T-helper 2 cell treated with Interferon-gamma antibody and Interleukin-4, amounts not matched to agents 5 μg/mL and 100 μg/mL, for 36 hours (primary cell): Measurements from ENCODE around the gene TP53.
"Not testable (repeated sequence)": the region's sequence is repeated elsewhere in the genome, so short reads cannot be mapped to it uniquely, and the experiment has no call there.

Experiments
- DNase-seq: peaks from one replicate; pipeline ENCODE4 v3.0.0; 2021; ENCODE audit warnings: low spot score
- H3K27ac Mint-ChIP-seq: one replicate; pipeline ENCODE4 v1.8.0; 2021; ENCODE audit warnings: mild to moderate bottlenecking, mixed read lengths
- H3K27me3 Mint-ChIP-seq: one replicate; pipeline ENCODE4 v1.8.0; 2021; ENCODE audit warnings: low read depth, mixed read lengths
- H3K36me3 Mint-ChIP-seq: one replicate; pipeline ENCODE4 v1.8.0; 2021; ENCODE audit warnings: low read depth, mixed read lengths
- H3K4me1 Mint-ChIP-seq: one replicate; pipeline ENCODE4 v1.8.0; 2021; ENCODE audit warnings: low read depth, mixed read lengths
- H3K4me3 Mint-ChIP-seq: one replicate; pipeline ENCODE4 v1.8.0; 2022; ENCODE audit warnings: mild to moderate bottlenecking, moderate library complexity, mixed read lengths
- H3K9me3 Mint-ChIP-seq: one replicate; pipeline ENCODE4 v1.8.0; 2021; ENCODE audit warnings: mixed read lengths

TP53 gene

DNA sequence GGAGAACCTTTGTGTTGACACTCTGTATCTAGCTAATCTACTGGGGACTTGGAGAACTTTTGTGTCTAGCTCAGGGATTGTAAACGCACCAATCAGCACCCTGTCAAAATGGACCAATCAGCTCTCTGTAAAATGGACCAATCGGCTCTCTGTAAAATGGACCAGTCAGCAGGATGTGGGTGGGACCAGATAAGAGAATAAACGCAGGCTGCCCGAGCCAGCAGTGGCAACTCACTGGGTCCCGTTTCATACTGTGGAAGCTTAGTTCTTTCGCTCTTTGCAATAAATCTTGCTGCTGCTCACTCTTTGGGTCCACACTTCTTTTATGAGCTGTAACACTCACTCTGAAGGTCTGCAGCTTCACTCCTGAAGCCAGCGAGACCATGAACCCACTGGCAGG, 45.7 kb downstream of the TP53 start:
- peak; percentile 14 for DNase-seq
- H3K9me3 Mint-ChIP-seq, H3K36me3 Mint-ChIP-seq, H3K27me3 Mint-ChIP-seq, H3K4me1 Mint-ChIP-seq: not testable (repeated sequence)
- peak overlapping the region; percentile 49 for H3K27ac Mint-ChIP-seq
- peak overlapping the region; percentile 73 for H3K4me3 Mint-ChIP-seq

DNA sequence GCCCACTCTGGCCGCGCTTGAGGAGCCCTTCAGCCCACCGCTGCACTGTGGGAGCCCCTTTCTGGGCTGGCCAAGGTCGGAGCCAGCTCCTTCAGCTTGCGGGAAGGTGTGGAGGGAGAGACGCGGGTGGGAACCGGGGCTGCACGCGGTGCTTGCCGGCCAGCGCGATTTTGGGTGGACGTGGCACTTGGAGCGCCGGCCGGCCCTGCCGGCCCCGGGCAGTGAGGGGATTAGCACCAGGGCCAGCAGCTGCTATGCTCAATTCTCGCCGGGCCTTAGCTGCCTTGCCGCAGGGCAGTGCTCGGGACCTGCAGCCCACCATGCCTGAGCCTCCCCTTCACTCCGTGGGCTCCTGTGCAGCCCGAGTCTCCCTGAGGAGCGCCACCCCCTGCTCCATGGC, 46.5 kb downstream of the TP53 start:
- H3K4me1 Mint-ChIP-seq: peaks cover 8% of the 10 kb centered on the region
- no peak overlapping the region for H3K4me3 Mint-ChIP-seq

DNA sequence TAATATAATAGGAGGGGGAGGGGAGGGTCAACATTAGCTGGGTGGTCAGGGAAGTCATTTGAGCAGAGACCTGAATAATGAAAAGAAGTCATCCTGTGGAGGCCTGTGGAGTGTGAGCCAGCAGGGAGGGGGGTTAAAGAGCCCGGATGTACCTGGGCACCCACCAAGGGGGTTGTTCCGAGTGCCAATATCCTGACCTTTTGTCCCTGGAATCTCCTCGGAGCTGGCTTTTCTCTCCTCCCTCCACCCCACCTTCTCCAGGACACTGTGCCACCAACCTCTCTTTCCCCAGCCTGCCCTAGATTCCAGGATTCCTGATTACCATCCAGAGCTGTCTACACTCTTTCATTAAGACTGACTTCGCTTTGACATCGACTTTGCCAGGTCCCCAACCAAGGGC, 51.1 kb downstream of the TP53 start:
- DNase-seq: no peak
- Mint-ChIP-seq H3K27me3 (peaks cover 15% of the 10 kb centered on the region), H3K4me1 (peaks cover 2% of the 10 kb centered on the region), H3K4me3 (no peak overlapping the region), H3K27ac (no peak overlapping the region), H3K36me3 (no peaks in the 10 kb centered on the region), H3K9me3 (no peaks in the 10 kb centered on the region)

More for the DNA sequence above, 46.5 kb downstream of the TP53 start:
- no peak overlapping the region for H3K27ac Mint-ChIP-seq
- H3K9me3 Mint-ChIP-seq: no peaks in the 10 kb centered on the region
- no peak for DNase-seq
- H3K27me3 Mint-ChIP-seq: peaks cover 9% of the 10 kb centered on the region
- H3K36me3 Mint-ChIP-seq: no peaks in the 10 kb centered on the region

DNA sequence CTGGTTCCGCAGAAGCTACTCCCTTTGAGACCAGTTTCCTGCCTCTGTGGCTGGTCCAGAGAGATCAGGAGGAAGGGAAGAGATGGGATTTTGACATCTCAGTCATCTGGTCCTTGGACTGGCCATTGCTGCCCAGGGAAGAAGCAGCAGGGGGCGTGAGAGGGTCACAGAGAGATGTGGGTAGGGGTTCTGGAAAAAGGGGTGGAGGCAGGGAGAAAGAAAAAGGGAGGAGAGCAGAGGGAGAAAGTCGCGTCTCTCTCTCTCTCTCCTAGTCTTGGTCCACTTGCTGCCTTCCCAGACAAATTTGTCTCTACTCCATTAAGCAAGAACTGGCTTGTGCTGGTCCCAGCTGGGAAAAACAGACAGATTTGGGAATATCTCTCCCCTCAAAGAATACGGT, 52.9 kb downstream of the TP53 start:
- H3K4me3 Mint-ChIP-seq: no peak overlapping the region
- DNase-seq: no peak

DNA sequence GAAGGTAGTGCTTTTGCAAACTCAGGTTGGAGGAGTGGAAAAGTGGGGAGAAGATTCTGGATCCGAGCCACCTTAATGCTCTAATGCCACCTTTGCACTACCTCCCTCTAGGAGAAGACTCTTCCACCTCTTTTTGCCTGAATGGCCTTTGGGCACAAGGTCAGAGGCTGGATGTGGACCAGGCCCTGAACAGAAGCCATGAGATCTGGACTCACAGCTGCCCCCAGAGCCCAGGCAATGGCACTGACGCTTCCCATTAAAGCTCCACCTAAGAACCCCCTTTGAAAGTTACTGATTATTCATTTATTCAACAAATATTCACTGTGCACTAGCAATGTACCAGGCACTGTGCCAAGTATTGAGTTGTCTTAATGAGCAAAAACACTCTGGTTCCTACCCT, 54.2 kb downstream of the TP53 start:
- H3K4me1 Mint-ChIP-seq: peaks cover 2% of the 10 kb centered on the region
- H3K27me3 Mint-ChIP-seq: peaks cover 6% of the 10 kb centered on the region
- DNase-seq: no peak
- no peak overlapping the region for H3K27ac Mint-ChIP-seq
- no peaks in the 10 kb centered on the region for H3K36me3 Mint-ChIP-seq
- H3K4me3 Mint-ChIP-seq: no peak overlapping the region
- H3K9me3 Mint-ChIP-seq: no peaks in the 10 kb centered on the region

More for the DNA sequence above, 52.9 kb downstream of the TP53 start:
- Mint-ChIP-seq H3K9me3 (no peaks in the 10 kb centered on the region), H3K36me3 (no peaks in the 10 kb centered on the region), H3K27ac (no peak overlapping the region), H3K4me1 (peaks cover 2% of the 10 kb centered on the region), H3K27me3 (peaks cover 14% of the 10 kb centered on the region)

DNA sequence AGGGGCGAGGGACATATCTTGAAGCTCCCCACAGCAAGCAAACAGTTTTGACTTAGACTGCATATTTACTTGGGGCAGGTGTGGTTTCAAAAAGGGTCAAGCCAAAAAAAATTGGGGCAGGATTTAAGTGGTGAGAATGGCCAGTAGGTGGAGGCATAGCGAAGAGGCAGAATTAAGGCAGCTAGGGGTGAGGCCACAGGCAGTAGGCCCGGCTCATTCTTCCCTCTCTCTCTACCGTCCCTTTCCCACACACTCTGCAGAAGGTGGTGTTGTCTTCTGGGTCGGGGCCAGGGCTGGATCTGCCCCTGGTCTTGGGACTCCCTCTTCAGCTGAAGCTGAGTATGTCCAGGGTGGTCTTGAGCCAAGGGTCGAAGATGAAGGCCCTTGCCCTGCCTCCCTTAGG, 54.8 kb downstream of the TP53 start:
- Mint-ChIP-seq H3K27me3 (peaks cover 6% of the 10 kb centered on the region), H3K9me3 (no peaks in the 10 kb centered on the region), H3K36me3 (no peaks in the 10 kb centered on the region), H3K27ac (no peak overlapping the region), H3K4me3 (no peak overlapping the region), H3K4me1 (peaks cover 2% of the 10 kb centered on the region)
- peak; percentile 20 for DNase-seq

DNA sequence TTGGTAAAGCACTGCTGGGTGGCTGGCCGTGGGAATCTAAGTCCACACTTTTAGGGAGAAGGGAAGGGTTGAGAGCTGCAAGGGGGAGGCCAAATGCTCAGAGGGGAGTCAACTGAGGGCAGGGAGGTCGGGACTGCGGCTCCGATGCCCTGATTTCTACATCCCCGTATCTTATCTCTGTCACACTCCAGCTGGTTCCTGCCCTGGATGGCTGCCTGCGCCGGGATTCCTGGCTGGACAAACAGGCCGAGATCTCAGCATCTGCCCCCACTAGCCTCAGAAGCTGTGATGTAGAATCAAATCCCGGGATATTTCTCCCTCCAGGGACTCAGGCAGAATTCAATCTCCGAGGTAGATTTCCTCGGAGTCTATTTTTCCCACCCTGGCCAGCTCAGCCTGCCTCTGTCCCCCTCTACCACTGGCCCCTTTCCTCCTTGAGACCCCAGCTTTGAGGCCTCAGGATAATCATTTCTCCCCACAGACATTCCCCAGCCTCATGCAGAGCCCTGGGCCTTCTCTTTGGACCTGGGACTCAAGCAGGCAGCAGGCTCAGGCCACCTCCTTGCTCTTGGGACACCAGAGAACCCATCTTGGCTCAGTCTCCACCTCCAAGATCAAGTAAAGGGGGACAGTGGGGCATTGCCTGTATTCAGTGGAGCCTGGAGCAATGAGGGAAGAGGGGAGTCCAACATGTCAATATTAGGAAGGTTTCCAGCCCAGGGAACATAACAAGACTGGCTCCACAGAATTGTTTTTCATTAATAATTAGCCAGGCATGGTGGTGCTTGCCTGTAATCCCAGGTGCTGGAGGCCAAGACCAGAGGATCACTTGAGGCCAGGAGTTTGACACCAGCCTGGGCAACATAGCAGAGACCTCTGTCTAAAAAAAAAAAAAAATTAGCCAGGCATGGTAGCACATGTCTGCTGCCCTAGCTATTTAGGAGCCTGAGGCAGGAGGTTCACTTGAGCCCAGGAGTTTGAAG, 55.6 kb downstream of the TP53 start:
- Mint-ChIP-seq H3K4me1 (peaks cover 7% of the 10 kb centered on the region), H3K27ac (no peak overlapping the region), H3K27me3 (peaks cover 6% of the 10 kb centered on the region), H3K36me3 (no peaks in the 10 kb centered on the region), H3K4me3 (no peak overlapping the region), H3K9me3 (no peaks in the 10 kb centered on the region)
- no peak for DNase-seq

DNA sequence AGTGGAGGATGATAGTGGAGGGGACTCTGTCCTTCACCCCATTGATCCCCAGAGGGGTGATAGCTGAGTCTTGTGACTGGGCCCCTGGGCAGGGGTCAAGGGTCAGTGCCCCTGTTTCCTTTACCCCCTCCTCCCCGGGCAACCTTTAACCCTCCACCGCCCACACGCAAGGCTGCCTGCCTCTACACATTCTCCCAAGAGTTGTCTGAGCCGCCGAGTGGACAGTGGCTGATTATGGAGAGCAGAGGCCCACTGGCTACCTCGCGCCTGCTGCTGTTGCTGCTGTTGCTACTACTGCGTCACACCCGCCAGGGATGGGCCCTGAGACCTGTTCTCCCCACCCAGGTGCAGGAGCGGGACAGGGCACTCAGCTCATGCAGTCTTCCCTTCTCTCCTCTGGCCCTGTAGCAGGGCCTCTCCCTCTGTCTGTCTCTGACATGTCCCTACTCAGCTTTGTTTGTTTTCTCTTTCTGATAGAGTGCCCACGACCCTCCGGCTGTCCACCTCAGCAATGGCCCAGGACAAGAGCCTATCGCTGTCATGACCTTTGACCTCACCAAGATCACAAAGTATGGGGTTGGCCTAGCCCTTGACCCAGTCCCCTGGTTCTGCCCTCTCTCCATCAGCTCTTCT, 57.2 kb downstream of the TP53 start, which contains the start of gene SHBG:
Gene SHBG, plus strand, starts transcription at position 197 of the 633 bp plus-strand sequence. Its CDS starts 38 bp downstream, at position 235.
- peak within 1 kb of the TSS; percentile 5 for H3K27ac Mint-ChIP-seq
- peaks cover 2% of the 10 kb centered on the region for H3K27me3 Mint-ChIP-seq
- no peaks in the 10 kb centered on the region for H3K9me3 Mint-ChIP-seq
- peaks cover 9% of the 10 kb centered on the region for H3K4me1 Mint-ChIP-seq
- H3K4me3 Mint-ChIP-seq: no peak within 1 kb of the TSS
- DNase-seq: no peak
- H3K36me3 Mint-ChIP-seq: peaks cover 2% of the 10 kb centered on the region

DNA sequence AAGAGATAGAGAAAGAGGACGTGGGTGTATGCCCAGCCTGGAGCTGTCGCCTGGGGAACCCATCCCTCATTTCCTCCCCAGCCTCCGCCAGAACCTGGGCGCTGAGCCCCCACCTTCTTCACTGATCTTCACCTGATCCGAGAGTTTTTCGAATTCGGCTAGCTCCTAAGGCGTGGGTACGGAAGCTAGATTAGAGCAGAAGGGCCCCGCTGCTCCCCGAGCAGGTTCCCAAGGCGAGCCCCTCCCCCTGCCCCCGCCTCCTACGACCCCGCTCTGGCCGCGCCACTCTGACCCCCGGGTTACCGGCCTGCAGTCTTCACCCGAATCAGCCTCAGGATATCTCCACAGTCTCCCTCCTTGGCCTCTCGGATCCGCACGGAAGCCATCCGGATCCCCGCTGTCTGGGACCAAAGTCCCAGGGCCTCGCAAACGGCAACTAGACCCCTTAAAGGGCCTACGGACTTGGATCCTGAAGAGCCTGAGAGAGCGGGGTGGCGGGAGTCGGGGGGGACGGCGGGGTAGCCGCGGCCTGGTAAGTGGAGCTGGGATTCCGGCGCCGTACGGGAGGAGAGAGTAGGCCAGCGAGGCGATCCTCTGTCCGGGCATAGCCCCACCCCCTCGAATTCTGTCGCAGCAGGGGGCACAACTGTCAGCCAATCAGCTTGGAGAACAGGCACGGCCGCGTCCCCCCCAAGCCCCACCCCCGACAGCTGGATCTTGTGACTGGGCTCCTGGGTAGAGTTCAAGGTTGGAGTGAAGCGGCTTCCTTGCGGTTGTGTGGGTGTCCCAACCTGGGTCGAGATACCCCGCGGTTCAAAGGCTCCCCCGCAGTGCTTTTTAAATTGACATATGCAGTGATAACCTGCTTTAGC, 59.8 kb downstream of the TP53 start, which contains the start of gene SAT2:
Gene SAT2, minus strand, starts transcription at position 572 of the 872 bp plus-strand sequence. Its CDS starts 186 bp downstream, at position 386.
- Mint-ChIP-seq H3K36me3 (peaks cover 2% of the 10 kb centered on the region), H3K4me3 (peak within 1 kb of the TSS; percentile 92), H3K27ac (peak within 1 kb of the TSS; percentile 77)

DNA sequence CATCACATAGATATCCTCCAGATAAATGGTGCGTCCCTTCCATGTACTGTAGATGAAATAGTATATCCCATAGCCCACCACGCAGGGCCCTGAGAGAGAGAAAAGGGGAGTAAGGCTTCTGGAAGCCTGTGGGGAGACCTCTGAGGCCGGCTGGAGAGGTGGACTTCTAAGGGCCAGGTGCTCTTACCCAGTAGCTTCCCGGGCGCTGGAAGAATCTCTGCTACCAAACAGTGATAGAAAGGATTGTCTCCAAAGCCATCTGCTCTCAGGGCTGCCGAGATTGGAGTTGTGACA, 60.4 kb downstream of the TP53 start:
- DNase-seq: no peak
- H3K4me3 Mint-ChIP-seq: peak overlapping the region; percentile 92
- peaks cover 7% of the 10 kb centered on the region for H3K4me1 Mint-ChIP-seq
- H3K27me3 Mint-ChIP-seq: no peaks in the 10 kb centered on the region
- H3K9me3 Mint-ChIP-seq: no peaks in the 10 kb centered on the region
- peak overlapping the region; percentile 41 for H3K27ac Mint-ChIP-seq
- peaks cover 2% of the 10 kb centered on the region for H3K36me3 Mint-ChIP-seq

More for the DNA sequence above, 59.8 kb downstream of the TP53 start, which contains the start of gene SAT2:
- peak; percentile 82 for DNase-seq
- H3K27me3 Mint-ChIP-seq: no peaks in the 10 kb centered on the region
- H3K4me1 Mint-ChIP-seq: peaks cover 9% of the 10 kb centered on the region
- no peaks in the 10 kb centered on the region for H3K9me3 Mint-ChIP-seq

DNA sequence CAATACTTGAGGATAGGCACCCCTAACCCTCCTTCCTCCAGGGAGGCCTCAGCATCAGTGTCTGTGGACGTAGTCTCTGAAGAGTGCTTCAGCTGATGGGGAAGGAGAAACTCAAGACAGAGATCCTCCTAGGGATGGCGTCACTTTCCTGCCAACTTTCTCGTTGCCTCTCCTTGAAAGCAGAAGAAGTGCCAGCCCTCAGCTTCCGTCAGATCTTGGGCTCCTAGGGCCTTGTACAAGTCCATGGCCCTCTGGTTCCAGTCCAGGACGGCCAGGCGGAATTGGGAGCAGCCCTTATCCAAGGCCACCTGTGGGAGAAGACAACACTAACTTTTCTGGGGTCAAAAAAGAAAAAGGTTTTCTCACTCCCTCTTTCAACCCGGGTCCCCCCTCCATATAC, 61.0 kb downstream of the TP53 start:
- no peak for DNase-seq
- H3K27ac Mint-ChIP-seq: no peak overlapping the region
- H3K36me3 Mint-ChIP-seq: peaks cover 2% of the 10 kb centered on the region
- H3K27me3 Mint-ChIP-seq: no peaks in the 10 kb centered on the region
- peak overlapping the region; percentile 92 for H3K4me3 Mint-ChIP-seq
- no peaks in the 10 kb centered on the region for H3K9me3 Mint-ChIP-seq
- peaks cover 7% of the 10 kb centered on the region for H3K4me1 Mint-ChIP-seq

DNA sequence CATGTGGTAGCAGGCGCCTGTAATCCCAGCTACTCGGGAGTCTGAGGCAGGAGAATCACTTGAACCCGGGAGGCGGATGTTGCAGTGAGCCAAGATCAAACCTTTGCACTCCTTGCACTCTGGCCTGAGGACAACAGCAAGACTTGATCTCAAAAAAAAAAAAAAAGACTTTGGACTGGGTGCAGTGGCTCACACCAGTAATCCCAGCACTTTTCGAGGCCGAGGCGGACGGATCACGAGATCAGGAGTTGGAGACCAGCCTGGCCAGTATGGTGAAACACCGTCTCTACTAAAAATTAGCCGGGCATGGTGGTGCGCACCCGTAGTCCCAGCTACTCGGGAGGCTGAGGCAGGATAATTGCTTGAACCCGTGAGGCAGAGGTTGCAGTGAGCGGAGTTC, 61.5 kb downstream of the TP53 start:
- H3K27ac Mint-ChIP-seq, H3K9me3 Mint-ChIP-seq, H3K4me3 Mint-ChIP-seq, H3K4me1 Mint-ChIP-seq, DNase-seq, H3K36me3 Mint-ChIP-seq, H3K27me3 Mint-ChIP-seq: not testable (repeated sequence)

DNA sequence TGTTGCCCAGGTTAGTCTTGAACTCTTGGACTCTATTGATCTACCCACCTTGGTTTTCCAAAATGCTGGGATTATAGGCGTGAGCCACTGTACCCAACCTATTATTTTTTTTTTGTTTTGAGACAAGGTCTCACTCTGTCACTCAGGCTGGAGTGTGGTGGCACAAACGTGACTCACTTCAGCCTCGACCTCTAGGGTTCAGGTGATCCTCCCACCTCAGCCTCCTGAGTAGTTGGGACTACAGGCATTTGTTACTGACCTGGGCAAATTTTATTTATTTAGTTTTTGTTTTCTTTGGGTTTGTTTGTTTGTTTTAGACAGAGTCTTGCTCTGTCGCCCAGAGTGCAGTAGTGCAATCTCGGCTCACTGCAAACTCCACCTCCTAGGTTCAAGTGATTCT, 63.6 kb downstream of the TP53 start:
- Mint-ChIP-seq H3K4me1 (peaks cover 7% of the 10 kb centered on the region), H3K9me3 (no peaks in the 10 kb centered on the region), H3K27ac (no peak overlapping the region), H3K4me3 (no peak overlapping the region), H3K27me3 (no peaks in the 10 kb centered on the region), H3K36me3 (peaks cover 2% of the 10 kb centered on the region)
- no peak for DNase-seq
